T-helper 22 cell (primary cell): ENCODE measurements around the gene CTRB2.
"Not testable (repeated sequence)": the region's sequence is repeated elsewhere in the genome, so short reads cannot be mapped to it uniquely, and the experiment has no call there.

Source experiments
- DNase-seq: peaks from one replicate; pipeline ENCODE4 v3.0.0-alpha.2; 2020; ENCODE audit warnings: low read depth

The CTRB2 gene

DNA sequence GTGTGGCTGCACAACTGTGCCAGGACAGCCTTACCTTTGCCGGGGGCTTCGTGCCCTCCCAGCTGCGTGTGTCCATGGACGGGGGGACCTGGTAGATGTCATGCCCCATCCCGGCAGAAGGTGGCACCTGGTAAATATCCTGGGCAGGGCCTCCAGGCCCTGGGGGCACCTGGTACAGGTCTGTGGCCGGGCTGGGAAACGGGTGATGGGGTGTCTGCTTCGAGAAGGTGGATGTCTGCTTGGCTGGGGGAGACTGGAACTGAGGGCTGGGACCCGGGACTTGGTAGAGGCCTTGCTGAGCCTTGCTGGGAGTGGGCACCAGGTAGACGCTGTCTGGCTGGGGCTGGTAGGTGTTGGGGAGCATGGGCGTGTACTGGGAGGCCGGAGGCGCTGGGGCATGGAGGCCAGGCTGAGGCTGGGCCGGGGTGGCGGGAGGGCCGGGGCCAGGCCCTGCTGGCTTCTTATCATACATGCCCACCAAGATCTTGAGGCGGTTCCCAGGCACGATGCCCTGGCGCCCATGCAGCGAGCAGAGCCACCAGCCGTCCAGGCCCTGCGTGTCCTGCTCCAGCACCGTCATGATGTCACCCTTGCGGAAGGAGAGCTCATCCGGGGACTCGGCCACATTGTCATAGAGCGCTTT, 35.6 kb upstream of the CTRB2 start:
- DNase-seq = not testable (repeated sequence)

DNA sequence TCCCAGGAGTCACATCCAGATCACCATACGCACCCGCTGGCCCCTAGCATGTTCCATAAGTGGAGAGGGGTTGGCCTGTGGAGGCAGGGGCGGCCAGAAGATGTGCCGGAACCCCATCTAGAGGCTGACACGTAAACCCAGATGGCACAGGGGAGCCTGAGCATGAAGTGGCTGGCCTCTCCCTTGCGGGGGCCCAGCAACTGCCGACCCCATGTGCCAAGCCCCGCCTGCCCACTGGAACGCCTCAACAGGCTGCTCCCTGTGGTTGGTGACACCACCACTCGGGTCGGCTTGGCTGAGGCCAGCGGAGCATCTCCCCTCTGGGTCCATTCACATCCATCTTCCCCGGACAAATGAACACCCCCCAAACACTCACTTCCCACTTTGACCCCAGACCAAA, 35.0 kb upstream of the CTRB2 start:
- no peak for DNase-seq

DNA sequence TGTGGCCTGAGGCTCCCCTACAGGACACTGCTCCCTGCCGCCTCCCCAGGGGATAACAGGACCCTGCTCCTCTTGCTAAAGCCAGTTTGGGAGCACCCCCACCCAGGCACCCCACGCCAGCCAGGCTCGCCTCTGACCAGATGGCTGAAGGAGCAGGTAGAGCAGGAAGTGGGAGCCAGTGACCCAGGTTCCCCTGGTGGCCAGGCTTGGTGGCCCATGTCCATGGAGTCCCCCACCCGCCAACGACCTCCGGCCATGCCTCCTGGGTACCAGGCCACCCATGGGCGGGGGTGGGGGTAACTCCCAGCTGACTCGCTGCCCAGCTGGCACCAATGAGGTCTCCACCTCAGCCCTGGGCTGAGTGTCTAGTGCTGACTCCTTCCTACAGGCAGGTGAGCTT, 34.5 kb upstream of the CTRB2 start:
- no peak for DNase-seq

DNA sequence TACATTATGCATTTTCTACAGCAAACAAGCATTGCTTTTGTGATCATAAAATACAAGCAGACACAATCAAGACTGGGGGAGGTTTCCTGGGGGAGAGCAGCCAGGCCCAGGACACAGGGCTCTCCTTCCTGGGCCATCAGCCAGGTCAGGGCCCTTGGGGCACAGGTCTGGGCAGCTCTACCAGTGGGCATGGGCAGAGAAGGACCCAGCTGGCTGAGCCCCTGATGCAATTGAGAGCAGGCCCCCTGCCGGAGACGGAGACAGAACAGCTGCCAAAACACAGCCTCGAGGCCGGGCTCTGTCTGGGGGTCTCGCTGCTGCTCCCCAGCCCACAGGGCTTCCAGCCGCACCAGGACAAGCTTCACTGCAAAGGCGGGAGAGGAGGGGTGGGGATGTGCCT, 33.7 kb upstream of the CTRB2 start:
- not testable (repeated sequence) for DNase-seq

DNA sequence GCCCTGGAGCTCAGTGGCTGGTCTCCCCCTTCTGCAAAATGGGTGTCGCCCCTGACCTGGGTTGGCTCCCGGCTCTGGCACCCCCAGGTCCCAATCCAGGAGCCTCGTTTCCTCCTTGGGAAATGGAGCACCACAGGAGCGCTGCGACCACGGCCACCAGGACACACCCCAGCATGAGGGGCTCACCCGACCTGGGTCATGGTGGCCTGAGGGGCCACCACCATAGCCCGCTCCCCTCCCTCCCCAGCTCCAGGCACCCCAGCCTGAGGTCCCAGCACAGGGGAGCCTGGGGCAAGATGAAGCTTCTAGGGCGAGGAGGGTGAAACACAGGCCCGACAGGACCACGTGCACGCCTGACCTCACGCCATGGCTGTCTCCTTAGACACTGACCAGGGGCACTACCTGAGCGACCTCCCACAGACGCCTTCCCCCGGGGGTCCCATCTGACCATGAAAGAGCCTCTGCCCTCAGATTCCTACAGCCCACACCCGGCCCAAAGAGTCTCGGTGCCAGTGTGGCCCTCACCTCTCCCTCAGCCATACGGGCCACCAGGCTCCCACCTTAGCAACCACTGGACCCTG, 32.7 kb upstream of the CTRB2 start:
- DNase-seq = no peak

DNA sequence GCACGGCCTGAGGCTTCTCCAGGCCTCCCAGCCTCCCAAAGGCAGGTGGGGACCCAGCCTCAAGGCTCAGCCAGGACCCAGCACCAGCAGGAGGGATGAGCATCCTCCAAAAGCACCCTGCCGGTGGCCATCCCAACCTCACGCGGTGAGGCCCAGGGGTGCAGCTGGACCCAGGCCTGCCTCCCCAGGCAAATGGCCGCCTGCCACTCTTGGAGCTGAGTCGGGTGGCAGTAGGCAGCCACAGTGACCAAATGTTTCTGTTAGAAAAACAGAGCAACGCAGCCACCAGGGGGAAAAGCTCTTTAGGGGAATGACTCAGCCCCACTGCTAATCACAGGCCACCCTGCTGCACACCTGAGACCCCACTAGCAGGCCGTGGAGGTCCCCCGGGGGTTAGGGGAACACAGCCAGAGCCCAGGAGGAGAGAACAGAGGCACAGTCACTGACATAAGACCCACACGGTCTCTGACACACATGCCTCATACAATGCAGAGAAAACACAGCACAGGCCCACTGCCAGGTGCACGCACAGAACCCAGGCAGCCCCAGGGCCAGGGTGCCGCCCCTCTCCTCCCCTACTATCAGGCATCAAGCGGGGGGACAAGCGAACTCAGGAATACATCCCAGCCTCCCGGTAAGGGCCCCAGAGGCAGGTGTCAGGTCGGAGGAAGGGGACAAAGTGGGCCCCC, 32.0 kb upstream of the CTRB2 start:
- no peak for DNase-seq

DNA sequence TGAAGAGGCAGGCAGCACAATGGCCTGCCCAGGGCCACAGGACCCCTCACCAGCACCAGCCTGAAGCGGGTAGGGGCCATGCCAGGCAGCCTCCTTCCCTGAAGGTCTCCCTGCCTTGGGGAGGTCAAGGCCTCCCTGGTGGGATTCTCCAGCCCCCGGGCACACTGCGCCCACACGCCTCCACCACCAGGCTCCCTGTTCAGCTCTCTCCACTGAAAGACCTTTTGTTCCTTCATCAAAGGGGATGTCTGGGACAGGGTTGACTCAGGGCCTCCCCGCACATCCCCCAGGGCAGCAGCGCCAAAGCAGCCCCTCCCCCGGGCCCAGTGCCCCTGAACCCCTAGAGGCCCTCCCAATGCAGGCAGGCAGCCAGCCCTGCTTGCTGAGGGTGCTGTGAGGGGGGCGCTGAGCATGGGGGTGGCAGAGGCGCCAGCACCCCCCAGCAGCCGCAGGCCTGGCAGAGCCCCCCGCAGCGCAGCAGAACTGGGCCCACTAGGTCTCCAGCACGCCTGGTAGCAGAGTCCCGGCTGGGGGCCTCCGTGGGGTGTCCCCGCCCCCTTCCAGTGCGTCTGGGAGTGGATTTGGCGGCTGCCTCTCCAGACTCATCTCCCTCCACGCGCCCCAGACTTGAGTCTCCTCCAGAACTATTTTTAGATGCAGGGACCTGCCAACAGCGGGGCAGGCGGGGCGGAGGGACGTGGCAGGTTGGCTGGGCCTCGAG, 31.3 kb upstream of the CTRB2 start:
- DNase-seq = no peak

DNA sequence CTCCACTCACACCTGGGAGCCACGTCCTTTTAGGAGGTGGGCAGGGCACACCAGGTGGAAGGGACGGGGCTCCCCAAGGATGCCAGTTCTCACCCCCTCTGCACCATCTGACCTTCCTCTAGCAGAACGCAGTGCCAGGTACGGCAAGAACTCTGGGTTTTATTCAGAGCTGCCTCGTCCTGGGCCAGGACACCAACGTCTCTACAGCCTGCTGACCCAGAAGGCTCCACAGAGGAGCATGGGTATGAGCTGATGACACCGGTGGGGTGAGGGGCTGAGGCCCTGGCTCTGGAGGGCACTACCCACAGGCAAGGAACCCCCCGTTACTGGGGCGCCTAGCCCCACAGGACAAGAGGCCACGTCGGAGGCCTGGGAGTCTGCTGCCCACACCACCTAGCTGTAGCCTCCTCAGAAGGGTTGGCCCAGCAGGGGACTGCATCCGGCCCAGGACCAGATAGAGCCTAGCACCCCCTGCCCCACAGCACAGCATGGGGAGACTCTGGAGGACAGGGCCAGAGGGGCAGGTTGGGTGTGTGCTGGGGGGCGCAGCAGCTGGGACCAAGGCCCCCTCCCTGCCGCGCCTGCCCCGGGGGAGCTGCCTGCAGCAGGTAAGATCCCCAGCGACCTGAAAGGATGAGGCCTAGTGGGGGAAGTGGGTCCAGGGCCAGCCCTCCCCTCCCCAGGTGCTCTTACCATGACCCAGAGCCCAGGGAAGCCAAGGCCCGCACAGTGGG, 30.6 kb upstream of the CTRB2 start:
- no peak for DNase-seq

DNA sequence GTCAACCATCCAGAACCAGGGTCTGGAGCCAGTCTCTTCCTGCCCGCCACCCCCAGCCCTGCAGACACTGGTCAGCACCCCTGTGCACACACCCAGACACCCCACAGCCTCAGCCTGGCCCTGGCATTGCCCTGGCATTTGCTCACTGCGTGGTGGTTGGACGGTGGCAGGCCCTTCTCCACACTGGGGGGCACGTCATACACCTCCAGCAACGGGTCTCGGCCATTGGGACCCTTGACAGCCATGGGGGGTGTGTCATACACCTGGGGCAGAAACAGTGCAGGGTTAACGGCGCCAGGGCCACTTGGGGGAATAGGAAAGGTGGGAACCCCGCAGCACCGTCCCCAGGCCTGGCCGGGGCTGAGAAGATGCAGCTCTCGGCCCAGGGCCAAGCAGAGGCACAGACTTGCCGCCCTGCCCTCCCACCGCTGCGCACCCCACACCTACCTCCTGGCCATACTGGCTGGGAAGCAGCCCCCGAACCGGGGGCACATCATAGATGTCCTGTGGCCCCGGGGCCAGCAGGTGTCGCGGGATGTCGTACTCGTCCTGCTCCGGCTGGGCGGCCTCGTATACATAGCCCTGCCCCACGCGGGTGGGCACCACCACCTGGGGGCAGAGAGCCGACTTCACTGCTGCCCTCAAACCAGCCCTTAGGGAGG, 29.9 kb upstream of the CTRB2 start:
- DNase-seq = no peak

DNA sequence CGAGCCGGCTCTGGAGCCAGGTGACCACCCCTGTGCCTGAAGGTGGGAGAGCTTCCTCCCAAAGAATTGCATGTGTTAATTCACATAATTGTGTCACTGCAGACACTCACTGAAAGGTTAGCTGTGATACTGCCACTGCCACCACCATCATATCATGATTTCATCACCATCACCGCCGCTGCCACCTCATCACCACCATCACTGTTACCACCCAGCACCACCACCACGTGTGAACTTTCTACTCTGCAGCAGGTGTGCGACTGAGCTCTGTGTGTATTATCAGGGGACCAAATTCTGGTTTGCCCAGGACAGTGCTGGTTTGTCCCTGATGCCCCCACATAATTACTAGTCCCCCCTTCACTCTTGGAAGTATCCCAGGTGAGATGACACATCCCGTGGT, 29.3 kb upstream of the CTRB2 start:
- DNase-seq = no peak

DNA sequence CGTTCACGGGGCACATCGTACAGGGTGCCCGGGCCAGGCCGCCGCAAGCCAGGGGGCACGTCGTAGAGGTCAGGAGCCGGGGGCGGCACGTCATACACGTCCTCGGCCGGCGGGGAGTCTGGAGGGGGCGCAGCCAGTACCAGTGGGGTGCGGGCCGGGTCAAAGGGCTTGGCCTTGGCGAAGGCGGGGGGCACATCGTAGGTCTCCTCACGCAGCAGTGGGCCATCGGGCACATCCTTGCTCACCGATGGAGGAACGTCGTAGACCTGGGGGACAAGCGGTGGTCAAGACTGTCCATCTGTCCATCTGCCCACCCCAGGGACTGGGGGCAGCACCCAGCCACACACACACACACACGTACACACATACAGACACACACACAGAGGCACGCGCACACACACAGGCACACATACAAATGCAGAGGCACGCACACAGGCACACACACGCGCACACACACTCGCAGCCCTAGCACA, 28.8 kb upstream of the CTRB2 start:
- no peak for DNase-seq

DNA sequence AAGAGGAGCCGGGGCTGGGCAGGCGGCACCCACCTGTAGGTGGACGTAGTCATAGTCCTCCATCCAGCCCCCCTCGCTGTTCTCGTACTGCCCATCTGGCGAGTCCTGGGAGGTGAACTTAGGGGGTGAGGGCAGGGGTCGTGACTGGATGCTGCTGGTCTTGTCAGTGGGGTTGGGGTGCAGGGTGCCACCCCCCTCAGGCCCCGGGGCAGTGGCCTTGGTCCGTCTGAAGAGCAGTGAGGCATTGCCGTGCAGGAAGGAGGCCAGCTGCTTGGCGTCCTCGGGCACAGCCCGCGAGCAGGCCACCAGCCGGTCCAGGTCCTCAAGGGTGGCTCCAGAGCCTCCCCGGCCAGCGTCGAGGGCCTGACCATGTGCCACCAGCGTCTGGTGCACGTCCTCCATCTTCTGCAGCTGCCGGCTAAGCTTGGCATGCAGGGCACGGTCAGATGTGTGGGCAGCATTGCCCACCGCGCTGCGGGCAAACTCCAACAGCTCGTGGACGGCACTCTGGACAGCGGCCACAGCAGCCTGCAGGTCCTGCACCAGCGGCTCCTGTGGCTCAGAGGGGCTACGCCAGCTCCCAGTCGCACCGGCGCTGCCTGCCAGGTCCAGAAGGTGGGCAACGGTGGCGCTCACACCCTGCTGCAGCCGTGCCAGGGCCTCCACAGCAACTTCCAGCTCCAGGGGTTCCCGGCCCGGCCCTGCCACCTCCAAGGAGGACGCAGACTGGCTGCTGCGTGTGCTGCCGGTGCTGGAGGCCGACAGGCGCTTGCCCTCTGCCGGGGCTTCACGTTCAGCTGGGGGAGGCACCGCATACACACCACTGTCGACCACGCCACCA, 28.1 kb upstream of the CTRB2 start:
- no peak for DNase-seq

DNA sequence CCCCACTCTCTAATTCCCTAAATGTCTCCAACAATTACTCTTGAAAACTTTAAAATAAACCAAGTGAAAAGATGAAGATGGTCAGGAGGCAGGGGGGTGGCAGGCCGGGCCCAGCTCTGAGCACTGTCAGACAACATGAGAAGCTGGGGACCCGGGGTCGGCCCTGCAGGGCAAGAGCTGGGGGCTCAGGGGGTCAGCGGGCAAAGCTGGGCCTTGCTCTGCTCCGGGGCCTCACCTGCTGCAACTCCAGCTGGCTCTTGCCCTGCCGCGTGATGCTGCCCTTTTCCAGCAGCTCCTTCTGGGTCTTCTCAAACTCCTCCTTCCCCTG, 26.6 kb upstream of the CTRB2 start:
- no peak for DNase-seq

DNA sequence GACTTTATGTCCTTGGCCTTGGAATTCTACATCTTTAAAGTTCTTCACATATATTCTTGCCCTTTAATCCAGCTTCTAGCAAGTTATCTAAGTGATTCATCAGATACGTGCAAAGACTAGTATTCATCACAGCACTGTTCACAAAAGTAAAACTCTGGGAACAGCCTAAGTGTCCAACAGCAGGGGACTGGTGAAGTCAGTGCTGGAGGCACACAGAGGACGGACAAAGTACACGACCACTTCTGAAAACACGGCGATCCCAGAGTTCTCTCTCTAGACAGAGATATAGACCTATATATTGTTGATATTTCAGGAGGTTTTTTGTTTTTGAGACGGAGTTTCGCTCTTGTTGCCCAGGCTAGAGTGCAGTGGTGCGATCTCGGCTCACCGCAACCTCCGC, 24.6 kb upstream of the CTRB2 start:
- no peak for DNase-seq

DNA sequence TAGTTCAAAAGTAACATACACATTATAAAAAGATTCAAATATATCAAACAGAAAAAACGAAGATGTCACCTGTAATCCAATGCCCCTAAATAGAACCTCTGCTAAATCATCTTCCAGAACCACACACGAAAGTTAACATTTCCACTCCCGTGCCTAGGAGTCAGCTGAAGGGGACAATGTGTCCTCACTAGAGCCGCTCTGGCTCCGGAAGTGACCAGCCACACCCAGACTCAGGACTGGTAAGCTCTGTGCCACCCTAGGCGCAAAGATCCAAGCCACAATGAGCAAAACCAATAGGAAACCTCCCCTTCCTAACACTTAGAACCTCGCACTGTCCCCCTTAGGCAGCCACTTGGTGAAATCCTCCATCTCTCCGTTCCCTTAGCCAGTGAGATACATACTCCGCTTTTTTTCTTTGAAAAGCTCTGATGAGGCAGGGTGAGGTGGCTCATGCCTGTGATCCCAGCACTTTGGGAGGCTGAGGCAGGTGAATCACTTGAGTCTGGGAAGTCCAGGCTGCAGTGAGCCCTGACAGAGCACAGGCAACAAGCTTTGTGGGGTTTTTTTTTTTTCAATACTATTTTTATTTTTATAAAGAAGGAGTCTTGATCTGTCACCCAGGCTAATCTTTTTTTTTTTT, 23.6 kb upstream of the CTRB2 start:
- no peak for DNase-seq

DNA sequence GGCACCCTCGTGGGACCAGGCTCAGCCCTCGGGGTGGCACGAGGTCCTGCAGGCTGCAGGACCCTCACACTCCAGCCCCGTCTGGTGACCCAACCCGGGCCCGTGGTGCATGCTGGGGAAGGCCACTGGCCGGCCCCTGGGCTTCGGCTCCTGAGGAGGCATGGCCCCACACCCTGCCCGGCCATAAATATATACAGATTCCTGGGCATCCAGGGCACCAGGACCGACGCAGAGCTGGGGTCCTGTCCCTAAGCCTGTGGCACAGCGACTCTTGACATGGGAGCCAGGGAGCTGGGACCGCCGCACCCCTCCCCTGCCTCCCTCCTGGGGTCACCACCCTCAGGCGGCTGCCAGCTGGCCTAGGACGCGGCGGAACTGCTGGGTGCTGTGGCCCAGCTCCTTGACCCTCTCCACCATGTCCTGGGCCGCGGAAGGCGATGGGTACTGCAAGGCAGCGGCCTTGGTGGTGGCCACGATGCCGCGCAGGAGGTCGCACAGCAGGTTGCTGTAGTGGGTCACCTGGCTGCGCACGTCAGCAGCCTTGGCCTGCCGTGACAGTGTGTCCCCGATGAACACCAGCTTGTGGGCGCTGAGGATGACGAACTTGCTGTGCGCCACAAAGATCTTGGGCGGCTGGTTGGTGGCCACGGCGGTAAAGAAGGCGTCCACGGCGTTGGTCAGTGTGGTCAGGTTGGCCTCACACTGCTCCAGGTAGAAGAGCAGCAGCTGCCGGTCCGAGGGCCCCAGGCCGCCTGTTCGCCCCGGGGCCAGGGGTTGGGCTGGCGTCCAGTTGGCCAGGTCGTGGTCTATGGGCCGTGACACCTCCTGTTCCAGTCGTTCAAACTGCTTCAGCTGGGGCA, 22.4 kb upstream of the CTRB2 start:
- DNase-seq = no peak

DNA sequence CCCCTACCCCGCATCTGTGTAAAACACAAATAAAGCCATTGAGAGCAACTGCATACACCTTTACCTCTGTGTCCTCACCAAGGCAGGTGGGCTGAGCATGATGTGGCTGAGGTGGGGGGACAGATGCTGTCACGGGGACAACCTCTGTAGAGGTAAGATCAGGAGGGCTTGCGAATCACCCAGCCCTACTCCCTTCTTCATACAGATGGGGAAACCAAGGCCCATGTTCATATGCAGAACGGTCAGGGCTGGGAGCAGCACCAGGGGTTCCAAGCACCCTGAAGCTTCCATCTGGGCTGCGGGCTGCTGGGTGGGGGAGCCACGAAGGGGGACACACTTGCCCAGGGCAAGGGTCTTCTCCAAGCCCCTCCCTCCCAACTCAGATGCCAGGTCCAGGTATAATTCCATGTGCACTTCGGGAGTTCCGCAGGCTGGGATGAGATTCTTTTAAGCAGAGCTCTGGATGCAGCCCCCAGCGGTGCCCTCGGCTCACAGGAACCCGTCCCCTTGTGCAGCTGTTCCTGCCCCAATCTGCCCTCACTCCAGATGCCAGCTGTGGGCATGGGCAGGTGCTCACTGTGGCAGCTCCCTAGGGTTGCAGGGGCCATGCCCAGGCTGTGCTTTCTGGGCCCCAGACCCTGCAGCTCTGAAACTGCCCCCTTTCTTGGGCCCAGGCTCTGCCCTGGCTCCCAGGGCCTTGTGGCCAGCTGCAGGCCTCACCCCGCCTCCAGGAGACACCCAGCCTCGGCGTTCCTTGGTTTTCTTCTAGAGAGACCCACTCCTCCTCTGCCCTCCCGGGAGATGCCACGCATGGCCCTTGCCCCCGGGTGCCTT, 21.4 kb upstream of the CTRB2 start:
- DNase-seq = no peak

DNA sequence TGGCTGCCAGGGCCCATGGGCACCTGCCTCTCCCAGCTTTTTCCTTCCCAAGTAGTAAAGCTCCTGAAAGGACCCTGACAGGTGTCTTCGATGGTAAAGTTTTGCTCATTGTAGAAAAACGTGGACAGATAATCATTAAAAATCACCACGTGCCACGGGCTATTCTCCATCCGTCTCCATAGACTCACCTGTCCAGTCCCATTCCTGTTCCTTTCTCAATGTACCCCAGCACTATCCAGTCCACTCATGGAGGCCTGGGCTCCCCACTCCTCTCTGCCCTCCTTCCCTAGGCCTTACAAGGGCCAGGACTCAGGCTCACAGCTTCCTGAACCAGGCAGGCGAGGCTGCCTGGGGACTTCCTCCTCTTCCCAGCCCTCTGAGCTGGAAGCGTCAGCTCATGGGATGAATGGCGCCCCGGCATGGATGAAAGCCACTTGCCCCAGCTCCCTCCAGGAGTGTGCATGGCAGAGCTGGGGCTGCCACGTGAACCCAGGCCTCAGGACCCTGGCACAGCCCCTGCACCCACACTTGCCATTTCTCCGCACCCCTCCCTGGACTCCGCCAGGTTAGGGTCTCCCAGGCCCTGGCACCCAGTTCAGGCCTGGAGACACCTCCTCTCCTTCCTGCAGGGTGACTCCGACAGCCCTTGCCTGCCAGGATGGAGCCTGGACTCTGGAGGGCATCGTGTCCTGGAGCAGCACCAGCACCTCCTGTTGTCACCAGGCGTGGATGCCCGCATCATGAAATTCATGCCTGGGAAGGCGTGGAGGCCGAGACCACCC, 20.6 kb upstream of the CTRB2 start:
- no peak for DNase-seq
